ENCODE data around the gene TMIGD1.

DNA sequence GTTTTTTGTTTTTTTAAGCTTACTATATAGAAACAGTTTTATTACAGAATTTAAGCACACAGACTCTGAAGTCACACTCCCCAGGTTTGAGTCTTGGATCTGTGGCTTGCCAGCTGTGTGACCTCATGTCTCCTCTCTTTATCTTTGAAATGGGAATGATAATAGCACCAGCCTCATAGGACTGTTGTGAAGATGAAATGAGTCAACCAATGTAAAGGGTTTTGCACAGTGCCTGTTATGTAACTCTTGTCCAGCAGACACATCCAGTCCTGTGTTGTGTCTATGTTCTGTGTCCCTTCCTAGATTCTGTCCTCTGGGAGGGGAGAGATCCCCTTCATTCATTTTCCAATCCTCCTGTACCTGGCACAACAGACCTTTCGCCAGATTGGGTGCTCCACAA lies 41.8 kb upstream of the TMIGD1 start:
- TF ChIP-seq TAF1 (IDR thresholded peaks at IDR 0.05; ENCODE audit: low read depth, low read length), result no peak
- no peak for TF ChIP-seq POLR2AphosphoS5 (IDR thresholded peaks at IDR 0.05; ENCODE audit: low read depth, low read length)
- TF ChIP-seq POLR2A (IDR thresholded peaks at IDR 0.05; ENCODE audit: low read depth, low read length), result no peak
- no peak for TF ChIP-seq POU2F2 (IDR thresholded peaks at IDR 0.05; ENCODE audit: low read depth, low read length)
- TF ChIP-seq SPI1 (IDR thresholded peaks at IDR 0.05; ENCODE audit: low read depth, low read length), result no peak
- TF ChIP-seq PAX5 (IDR thresholded peaks at IDR 0.05; ENCODE audit: insufficient read depth, low read length, severe bottlenecking), result no peak
